Pulmonary artery endothelial cell (primary cell): ENCODE measurements around the gene CD79A. TPM values are rescaled to one million over a fixed set of nuclear protein-coding genes. Genes with fewer than 3 reads are reported as not detected.

Experiments used
- DNase-seq: peaks from one replicate; pipeline ENCODE4 v3.0.0-alpha.2; 2011; ENCODE audit warnings: low read depth, low spot score
- total RNA-seq: library from RNA; depleted of rRNA; stranded (reverse); fragments of >200 nt; gene quantifications from 2 replicates; pipeline ENCODE4 v1.2.3, GENCODE V29; 2014

CD79A gene
- not detected in 2 replicates for total RNA-seq

DNA sequence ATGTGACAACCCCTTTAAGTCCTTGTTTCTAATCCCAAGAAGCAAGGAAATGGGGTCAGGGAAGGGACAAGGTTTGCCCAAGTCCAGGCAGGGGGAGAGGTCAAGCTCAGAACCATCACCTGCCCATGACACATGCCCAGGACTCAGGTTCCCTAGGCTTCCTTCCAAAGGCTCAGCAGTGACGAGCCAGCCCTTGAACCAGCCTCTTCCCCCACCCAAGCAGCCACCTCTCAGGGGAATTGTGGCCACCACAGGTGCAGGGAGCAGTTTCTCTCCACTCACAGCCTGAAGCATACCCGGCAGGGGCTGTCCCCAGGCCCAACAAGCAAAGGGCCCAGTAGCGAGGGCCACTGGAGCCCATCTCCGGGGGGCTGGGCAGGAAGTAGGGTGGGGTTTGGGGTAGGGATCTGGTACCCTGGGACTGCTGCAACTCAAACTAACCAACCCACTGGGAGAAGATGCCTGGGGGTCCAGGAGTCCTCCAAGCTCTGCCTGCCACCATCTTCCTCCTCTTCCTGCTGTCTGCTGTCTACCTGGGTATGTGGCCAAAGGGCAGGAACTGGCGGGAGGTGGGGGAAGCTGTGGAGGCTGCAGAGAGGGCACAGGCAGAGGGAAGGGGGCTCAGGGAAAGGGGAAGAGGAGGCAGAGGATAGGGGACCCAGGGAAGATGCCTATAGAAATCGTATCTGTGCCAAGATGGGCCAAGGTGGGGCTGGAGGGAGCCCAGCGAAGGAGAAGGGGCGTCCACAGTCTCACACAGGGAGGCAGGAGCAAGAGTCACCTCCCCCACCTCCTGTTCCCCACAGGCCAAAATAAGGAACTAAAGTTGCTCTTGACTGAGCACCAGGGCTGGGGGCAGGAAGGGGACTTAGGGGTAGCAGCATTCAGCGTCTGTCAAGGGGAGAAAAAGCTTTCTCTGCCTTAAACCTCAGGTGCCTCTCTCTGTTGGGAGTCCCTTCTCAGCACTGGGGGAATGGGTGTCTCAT is at the start of gene CD79A:
CD79A (plus strand) TSS at position 433 of the 986 bp plus-strand sequence; CDS start at position 459, 26 bp downstream.
- DNase-seq = no peak

DNA sequence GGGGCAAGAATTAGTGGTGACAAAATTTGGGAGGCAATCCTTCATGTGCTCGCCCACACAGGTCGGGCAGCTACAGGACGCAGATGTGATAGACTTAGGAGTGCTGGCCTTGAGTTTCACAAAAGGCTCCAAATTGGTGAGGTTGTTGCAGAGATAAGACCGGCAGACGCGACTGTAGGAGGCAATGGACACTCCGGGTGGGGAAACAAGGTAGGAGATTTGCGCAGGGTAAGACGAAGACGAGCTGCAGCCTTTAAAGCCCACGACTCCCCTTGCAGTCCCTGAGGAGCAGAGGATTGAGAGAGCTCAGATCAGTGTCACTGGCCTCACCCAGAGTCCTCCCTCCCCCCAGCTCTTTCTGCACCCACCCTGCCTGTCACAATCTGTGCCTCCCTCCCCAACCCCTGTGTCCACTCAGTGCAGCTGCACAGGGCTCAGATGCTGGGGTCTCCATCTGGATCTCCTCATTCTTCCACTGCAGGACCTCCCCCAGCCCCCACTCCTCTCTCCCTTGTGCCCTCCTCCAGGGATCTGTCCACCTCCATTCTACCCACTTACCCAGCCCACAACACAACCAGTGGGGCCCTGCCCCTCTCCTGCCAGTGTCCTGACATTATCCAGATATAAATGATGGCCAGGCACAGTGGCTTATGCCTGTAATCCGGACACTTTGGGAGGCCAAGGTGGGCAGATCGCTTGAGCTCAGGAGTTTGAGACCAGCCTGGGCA is 38.9 kb upstream of the CD79A start:
- no peak for DNase-seq

DNA sequence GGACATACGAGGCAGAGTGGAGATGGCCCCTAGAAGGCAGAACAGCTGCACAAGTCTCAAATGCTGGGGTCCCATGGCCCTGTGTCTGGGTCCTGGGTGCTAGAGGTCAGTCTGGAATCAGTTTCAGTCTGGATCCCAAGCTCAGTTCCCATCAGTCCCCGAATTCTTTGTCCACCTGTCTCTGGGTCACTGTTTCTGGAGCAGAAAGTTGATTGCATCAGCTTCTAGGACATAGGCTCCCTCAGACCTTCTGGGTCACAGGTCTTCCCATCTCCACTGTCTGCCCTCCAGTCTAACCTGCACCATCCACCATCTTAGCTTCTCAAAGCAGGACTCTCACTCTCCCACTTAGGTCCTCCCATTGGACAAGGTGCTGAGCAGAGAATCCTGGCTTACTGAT is 37.9 kb upstream of the CD79A start:
- DNase-seq = no peak

DNA sequence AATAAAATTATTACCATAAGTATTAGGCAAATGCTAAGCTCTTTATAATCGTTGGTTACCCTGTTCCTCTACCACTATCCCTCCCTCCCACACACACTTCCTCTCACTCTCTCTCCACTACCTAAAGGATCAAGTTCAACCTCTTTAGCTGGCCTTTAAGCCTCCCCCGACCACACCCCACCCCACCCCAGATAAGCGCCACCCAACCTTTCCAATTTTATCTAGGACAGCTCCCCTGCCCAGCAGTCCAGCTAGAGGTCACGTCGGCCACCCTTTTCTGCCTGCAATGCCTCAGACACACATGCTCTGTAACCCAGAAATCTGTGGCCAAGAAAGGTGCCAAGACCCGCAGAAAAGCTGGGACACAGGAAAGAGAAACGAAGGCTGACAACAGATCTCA is 33.7 kb upstream of the CD79A start:
- no peak for DNase-seq

DNA sequence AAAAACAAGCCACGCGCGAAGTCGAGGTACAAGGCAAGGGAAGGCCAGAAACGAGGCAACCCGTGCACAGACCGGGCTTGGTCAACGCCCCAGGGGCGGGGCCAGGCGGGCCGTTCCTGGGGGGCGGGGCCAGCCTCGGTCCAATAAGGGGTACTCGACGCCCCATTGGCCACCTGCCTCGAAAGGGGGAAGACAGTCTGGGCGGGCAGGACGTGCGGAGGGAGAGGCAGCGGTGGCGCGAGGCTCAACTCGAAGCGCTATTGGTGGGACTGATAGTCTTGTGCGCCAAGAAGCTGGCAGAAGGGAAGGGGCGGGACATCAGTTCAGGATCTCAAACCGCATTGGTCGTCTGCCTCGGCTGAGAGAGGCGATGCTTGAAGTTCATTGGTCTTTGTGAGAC is 32.5 kb upstream of the CD79A start, which contains the start of gene LYPD4:
LYPD4 (minus strand) TSS at position 83 of the 400 bp plus-strand sequence. CDS start 5,398 bp downstream, outside the sequence.
- DNase-seq = no peak

DNA sequence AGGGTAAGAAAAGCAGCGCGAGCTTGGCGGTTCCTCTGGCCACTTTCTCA is 32.3 kb upstream of the CD79A start, which contains the start of gene DMRTC2:
DMRTC2 (plus strand) TSS at position 42 of the 50 bp plus-strand sequence. CDS start 2,387 bp downstream, outside the sequence.
- DNase-seq = no peak

DNA sequence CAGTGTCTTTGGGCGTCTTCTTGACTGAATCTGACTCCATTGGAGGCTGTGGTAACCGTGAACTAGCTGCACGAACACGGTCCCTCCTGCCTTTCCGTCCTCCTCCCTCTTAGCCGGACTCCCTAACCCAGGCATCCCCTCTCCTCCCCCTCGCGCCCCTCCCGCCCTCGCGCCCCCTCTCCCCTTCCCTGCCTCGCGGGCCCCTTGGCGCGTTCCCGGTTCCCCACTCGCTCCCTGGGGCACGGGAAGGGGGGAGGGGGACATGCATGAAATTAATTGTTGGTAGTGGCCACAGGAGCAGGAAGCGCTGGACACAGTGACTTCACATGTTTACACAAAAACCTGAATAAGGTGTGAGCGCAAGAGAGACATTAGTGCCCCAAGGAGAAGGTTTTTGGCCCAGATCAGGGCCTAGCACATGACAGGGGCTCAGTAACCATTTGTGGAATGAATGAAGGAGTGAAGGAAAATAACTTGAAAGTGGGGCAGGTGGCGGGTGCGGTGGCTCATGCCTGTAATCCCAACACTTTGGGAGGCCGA is 32.0 kb upstream of the CD79A start:
- DNase-seq = no peak

DNA sequence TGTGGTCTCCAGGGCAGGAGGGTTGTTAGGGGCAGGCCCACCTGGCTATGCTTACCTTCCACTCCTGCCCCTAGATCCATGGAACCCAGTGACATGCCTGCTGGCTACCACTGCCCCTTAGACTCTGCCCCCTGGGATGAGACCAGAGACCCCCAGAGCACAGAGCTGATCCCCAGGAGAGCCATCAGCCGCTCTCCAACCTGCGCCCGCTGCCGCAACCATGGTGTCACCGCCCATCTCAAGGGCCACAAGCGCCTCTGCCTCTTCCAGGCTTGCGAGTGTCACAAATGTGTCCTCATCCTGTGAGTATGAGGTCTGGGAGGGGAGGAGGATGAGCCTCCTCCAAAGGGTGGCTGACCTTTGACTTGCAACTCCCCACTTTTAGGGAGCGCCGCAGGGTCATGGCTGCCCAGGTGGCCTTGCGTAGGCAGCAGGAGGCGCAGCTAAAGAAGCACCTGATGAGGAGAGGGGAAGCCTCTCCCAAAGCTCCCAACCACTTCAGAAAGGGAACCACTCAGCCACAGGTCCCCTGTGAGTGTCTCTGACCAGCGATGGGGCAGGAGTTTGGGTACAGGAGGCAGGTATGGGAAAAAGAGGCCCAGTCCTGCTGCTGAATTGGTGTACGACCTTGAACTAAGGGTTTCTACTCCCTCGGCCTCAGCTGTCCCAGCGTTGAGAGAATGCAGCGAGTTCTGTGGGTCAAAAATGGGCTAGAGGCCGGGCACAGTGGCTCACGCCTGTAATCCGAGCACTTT is 29.6 kb upstream of the CD79A start:
- DNase-seq = no peak

DNA sequence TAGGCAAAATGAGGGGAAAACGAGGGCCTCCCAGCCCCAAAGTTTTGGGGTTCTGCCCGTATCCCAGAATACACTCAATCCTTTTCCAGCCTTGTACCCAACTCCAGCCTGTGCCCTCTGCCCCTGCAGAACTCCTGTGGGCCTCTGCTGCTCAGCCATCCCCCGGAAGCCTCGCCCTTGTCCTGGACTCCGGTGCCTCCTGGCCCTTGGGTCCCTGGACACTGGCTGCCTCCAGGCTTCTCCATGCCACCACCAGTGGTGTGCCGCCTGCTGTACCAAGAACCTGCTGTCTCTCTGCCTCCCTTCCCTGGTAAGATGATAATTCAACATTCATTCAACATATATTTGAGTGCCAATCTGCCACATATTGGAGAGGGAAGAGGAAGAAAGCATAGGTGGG is 28.4 kb upstream of the CD79A start:
- no peak for DNase-seq

DNA sequence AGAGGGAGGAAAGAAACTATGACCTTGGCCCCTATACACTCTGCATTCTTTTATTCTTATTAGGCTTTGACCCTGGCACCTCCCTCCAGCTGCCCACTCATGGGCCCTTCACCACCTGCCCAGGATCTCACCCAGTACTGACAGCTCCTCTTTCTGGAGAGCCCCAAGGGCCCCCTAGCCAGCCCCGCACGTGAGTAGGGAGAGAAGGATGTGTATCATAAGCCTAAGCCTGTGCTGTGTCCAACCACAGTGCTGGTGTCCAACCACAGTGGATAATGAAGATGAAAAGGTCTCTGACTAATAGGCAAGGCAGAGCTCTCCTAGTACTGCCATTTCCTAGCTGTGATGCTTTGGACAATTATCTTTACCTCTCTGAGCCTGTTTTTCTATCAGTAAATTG is 28.0 kb upstream of the CD79A start:
- DNase-seq = no peak

DNA sequence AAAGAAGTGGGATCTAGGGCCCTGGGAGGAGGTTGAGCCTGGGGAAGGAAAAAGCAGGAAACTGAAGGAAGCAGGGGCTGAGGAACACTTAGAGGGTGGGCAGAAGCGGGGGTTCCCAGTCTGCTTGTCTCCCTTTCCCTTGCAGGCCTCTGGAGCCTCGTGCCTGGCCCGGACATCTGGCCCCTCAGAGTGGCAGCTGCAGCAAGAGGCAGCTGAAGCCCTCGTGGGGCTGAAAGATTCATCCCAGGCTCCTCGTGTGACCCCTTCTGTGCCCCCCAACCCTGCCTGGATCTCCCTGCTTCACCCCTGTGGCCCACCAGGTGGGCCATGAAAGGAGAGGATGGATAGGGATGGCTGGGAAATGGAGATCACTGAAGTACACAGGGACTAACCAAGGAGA is 26.7 kb upstream of the CD79A start:
- no peak for DNase-seq

DNA sequence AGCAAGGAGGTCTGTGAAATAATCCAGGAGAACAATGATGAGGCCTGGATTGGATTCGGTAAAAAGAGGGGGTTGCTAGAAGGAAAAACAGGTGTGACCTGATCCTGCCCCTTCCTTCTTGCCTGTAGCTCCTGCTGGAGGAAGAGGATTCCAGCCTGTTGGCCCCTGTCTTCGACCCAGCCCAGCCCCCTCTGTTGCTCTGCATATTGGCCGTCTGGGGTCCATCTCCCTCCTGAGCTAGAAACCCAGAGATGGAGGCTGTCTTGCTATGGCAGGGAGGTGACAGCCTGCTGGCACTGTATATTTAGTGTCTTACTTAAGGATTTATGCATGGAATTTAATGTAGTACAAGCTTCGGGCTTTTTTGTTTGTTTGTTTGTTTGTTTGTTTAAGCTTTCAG is 25.6 kb upstream of the CD79A start:
- DNase-seq = no peak

DNA sequence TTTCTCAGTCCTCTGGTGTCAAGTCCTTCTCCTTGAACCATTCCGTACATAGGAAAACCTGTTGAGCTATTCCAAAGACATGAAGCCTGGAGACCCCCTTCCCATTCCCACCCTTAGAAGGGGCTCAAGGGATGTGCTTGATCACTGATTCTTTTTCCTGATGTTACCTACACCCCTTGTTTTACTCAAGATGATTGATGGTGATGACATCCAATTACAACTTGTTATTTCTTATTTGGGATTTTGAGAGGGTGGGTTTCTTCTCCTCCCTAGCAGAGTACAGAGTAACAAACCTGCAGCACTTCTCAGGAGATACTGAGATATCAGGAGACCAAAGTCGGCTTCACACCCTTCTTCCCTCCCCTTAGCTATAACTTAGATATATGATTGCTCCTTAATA is 23.7 kb upstream of the CD79A start:
- DNase-seq = no peak

DNA sequence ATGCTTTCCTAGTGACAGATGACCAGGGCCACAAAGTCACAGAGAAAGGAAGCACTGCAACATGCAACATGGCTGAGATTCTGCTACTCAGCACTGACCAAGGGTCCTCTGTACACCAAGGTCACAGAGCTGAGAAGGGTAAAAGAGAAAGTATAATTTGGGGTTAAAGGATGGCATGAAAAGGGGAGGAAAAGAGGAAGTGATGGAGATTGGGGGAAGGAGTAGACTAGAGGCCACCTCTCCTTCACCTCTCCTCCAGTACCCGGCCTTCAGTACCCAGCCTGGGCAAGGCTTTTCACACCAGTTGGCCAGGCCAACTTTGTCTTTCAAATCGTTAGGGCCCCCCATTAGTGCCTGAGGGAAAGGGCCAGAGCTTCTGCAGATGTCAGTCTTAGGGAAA is 23.3 kb upstream of the CD79A start:
- DNase-seq = no peak

DNA sequence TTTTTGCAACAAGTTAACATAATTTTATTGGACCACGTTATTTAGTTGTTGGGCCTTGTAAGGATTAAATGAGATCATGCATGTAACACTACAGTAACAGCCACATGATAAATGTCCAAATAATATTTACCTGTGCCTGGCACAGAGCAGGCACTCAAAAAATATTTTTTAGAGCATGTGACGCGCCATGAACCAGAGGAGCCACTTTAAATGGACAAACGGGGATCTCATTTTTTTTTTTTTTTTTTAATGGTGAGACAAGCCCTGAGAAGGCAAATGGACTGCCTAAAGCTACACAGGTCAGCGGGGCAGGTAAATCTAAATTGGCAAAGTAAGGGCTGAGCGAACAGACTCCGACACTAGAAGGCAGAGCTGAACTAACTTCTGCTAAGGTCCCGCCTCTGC is 17.9 kb upstream of the CD79A start:
- no peak for DNase-seq

DNA sequence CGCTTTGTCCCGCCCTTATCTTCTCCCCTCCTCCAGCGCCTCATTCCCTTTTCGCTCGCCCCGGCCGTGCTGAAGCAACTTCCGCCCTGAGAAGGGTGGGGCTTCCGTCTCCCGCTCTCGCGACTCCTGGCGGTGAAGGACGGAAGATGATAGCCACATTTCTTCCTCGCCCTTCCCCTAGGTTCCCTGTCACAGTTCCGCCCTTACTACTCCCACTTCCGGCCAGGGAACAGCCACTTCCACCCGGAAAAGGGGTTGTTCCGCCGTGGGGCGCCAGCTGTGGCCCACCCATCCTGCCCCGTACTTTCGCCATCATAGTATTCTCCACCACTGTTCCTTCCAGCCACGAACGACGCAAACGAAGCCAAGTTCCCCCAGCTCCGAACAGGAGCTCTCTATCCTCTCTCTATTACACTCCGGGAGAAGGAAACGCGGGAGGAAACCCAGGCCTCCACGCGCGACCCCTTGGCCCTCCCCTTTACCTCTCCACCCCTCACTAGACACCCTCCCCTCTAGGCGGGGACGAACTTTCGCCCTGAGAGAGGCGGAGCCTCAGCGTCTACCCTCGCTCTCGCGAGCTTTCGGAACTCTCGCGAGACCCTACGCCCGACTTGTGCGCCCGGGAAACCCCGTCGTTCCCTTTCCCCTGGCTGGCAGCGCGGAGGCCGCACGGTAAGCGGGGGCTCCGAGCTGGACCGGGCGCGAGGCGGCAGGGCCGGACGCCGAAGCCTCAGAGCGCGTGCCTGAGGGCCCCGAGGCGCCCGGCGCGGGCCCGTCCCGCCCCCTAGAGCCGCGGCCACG is 17.3 kb upstream of the CD79A start, which contains the start of gene RPS19:
RPS19 (plus strand) TSS at position 638 of the 801 bp plus-strand sequence. CDS start 520 bp downstream, outside the sequence.
- peak; percentile 93 for DNase-seq

DNA sequence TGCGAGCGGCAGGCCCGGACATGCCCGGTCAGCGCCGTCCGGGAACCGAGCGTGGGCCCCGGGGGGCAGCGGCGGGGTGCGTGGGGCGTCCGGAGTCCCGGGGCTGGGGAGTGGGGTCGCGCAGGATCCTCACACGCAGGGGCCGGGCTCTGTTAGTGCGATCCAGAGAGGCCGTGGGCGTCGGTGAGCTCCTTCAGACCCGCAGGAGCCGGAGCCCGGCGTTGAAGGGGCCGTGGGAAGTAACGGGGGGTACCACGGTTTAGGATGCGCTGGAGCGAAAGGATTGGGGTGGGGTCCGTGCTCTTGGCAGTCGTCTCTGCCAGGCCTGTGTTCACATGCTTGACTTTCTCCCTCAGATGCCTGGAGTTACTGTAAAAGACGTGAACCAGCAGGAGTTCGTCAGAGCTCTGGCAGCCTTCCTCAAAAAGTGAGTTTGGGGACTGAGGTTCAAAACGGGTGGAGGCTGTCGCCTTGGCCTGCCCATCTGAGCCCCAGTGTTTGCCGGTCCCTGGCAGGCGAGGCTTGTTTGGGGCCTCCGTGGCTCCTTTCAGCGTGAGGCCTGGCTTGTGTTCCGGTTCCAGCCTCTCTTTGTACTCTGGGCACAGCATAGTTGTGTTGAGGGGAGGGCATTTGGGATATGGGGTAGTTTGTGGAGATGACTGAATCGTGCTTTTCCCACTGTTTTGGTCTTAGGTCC is 16.5 kb upstream of the CD79A start:
- DNase-seq = no peak

DNA sequence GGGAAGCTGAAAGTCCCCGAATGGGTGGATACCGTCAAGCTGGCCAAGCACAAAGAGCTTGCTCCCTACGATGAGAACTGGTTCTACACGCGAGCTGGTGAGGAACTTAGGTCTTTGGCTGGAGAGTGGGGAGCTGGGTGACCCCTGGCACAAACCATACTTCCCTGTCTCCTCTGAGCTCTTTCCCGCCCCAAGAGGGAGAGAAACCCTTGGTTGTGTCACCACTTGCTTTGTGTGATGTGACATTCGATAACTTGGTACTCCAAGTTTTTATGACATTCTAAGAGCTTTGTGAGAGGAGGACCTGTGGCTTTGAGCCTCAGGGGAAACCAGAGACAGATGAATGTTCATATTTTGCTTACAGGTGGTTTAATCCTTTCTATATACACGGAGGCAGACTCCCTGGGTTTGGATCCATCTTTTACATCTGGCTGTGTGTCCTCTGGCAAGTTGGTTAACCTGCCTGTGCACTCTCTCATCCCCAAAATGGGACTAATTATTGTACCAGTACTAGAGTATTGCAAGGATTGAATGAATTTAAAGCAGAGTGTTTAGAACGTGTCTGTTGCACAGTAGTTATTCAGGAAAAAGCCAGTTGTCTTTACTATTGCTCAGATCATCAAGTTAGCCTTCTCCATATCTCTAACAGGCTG is 15.8 kb upstream of the CD79A start:
- DNase-seq = no peak

DNA sequence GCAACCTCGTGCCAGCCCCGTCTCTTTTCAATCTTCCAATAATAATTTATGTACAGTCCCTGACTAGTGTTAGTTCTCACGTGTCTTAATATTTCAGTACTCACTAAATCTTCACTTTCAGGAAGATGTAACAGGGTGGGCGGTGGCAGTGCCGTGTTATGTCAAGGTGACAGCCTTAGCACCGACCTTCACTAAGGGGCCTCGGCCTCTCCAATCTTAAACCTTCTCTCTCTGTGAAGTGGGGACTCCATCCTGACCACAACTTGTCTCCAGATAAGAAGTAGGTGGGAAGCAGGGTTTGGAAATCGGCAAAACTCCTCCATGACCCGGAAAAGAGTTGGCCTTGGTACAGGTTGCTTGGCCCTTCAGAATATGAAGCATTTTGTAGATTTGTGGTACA is 15.2 kb upstream of the CD79A start:
- DNase-seq = no peak

DNA sequence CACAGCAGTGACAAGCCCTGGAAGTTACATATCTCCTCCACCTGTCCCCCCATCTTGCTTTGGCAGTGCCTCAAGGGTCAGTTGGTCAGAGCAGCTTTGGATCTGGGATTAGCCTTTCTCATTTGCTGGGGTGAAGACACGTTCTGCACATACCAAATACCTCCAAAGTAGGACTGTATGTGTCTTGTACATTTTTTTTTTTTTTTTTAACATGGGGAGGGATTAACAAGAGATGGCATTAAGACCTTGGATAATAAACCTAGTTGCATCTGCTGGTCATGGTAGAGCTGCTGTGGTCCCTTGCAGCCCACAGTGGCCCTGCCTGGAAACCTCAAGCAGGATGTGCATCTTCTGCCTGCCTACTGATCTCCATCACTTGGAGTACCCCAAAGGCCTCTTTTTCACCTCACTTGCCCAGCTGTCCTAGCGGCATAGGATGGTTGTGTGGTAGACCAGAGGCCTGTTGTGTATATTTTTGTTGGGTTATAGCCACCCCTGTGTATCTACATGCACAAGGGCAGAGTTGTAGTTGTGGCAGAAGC is 14.6 kb upstream of the CD79A start:
- no peak for DNase-seq
